ENCODE data around the gene COL16A1. TPM values are rescaled to one million over a fixed set of nuclear protein-coding genes. Genes with fewer than 3 reads are reported as not detected.

The COL16A1 gene
- total and polyA plus RNA-seq, 7 donors = 4.6 to 271 (median 43.1) TPM

DNA sequence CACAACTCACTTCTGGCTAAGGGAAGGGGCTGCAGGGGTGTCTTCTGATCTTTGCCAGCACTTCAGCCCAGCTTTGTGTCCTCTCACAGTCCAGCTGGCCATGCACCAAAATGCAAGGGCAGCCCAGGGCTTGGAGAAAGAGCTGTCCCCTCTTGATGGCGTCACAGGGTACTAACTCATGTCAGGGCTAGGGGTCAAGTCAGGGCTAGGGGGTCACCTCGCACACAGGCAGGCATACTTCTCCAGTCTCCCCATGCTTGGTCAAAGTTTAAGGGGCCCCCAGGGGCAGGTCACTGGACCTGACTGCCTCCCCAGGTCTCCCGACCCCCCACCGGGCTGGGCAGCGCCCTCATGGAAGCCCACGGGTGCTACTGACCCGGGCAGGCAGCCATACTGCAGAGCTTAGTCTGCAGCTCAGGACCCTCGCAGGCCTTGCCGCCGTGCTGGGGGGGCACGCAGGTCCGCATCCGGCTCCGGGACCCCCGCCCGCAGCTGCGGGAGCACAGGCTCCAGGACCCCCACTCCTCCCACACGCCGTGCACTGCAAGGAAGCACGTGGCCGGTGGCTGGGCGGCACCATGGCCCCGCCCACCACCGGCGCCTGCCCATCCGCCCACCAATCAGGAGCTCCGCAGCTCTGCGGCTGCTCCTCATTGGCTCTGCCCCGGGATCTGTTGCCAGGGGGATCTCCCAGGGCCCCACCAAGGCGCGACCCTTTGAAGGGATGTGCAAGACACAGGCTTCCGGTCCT, 38.8 kb upstream of the COL16A1 start:
- intact Hi-C loops (cut with DNase I) = no loop called here
- Histone ChIP-seq H3K27ac (no peak overlapping the region), H3K4me1 (no peaks in the 10 kb centered on the region), H3K9me3 (no peaks in the 10 kb centered on the region), H3K36me3 (no peaks in the 10 kb centered on the region), H3K4me3 (no peak overlapping the region), H3K27me3 (no peaks in the 10 kb centered on the region)
- TF ChIP-seq EP300 (IDR thresholded peaks at IDR 0.05) (no peak), POLR2A (IDR thresholded peaks at IDR 0.05) (no peak), POLR2AphosphoS5 (IDR thresholded peaks at IDR 0.05) (no peak)
- TF ChIP-seq, protein P1, sequence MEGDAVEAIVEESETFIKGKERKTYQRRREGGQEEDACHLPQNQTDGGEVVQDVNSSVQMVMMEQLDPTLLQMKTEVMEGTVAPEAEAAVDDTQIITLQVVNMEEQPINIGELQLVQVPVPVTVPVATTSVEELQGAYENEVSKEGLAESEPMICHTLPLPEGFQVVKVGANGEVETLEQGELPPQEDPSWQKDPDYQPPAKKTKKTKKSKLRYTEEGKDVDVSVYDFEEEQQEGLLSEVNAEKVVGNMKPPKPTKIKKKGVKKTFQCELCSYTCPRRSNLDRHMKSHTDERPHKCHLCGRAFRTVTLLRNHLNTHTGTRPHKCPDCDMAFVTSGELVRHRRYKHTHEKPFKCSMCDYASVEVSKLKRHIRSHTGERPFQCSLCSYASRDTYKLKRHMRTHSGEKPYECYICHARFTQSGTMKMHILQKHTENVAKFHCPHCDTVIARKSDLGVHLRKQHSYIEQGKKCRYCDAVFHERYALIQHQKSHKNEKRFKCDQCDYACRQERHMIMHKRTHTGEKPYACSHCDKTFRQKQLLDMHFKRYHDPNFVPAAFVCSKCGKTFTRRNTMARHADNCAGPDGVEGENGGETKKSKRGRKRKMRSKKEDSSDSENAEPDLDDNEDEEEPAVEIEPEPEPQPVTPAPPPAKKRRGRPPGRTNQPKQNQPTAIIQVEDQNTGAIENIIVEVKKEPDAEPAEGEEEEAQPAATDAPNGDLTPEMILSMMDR (IDR thresholded peaks at IDR 0.05) = no peak
- DNase-seq = no peak
- WGBS, 2 donors = 86 to 90% methylated on average over 32 of the region's 32 CpGs

- Histone ChIP-seq H3K4me1 (no peaks in the 10 kb centered on the region), H3K4me3 (no peak overlapping the region), H3K27me3 (no peaks in the 10 kb centered on the region), H3K27ac (no peak overlapping the region), H3K9me3 (no peaks in the 10 kb centered on the region), H3K36me3 (no peaks in the 10 kb centered on the region)
- 10 to 25% methylated on average over 12 of the region's 12 CpGs for WGBS, 2 donors
- intact Hi-C loops (cut with DNase I) = no loop called here
- DNase-seq = no peak
- TF ChIP-seq POLR2AphosphoS5 (IDR thresholded peaks at IDR 0.05) (no peak), EP300 (IDR thresholded peaks at IDR 0.05) (no peak)
Measured at GRCh38 chr1:31739346-31739745, 35.5 kb upstream of the COL16A1 start.

DNA sequence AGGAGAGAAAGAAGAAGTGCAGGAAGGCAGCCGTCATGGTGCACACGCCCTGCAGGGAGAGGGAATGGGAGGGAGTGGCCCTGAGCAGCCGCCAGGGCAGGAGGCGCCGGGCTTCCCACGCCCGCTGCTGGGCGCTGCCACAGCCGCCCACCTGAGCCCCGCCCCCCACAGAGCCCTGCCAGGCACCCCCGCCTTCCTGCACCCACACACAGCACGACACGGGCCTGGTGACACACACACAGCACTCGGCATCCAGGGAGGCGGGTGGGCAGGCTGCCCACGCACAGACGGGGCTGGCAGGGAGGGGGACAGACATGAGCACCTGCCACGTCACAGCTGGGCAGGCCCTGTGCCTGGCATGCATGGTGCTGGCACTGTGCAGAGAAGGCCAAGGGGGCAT, 32.9 kb upstream of the COL16A1 start:
- no peak overlapping the region for H3K27ac ChIP-seq
- H3K4me1 ChIP-seq = peaks cover 0 to 5% (median 0%) of the 10 kb centered on the region in 4 donors
- H3K36me3 ChIP-seq = no peaks in the 10 kb centered on the region
- WGBS, 2 donors = 12 to 67% methylated on average over 18 of the region's 18 CpGs
- H3K27me3 ChIP-seq = no peaks in the 10 kb centered on the region
- intact Hi-C loops (cut with DNase I) = no loop called here
- TF ChIP-seq EP300 (IDR thresholded peaks at IDR 0.05) = no peak
- TF ChIP-seq, protein P1 (IDR thresholded peaks at IDR 0.05) = no peak
- no peak for TF ChIP-seq POLR2A (IDR thresholded peaks at IDR 0.05)
- TF ChIP-seq POLR2AphosphoS5 (IDR thresholded peaks at IDR 0.05) = no peak
- H3K4me3 ChIP-seq = no peak overlapping the region
- H3K9me3 ChIP-seq = no peaks in the 10 kb centered on the region
- DNase-seq = no peak

DNA sequence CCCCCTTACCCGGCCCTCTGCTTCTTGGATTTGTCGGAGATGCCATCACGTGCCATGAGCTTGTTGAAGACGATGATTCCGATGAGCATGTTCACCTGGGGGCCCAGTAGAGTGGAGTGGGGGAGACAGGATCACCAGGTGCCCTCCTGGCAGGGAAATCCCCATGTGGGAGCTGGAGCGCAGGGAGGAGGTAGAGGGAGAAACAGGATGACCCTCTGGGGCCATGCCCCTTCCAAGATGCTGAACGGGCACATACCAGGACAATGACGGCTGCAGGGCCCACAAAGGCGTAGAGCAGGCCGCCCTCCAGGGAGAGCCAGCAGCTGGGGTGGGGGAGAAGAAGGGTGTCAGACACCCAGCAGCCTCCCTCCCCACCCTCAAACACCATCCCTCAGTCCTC, 31.8 kb upstream of the COL16A1 start:
- peaks cover 0 to 5% (median 0%) of the 10 kb centered on the region in 4 donors for H3K4me1 ChIP-seq
- intact Hi-C loops (cut with DNase I) = no loop called here
- H3K27ac ChIP-seq = no peak overlapping the region
- H3K36me3 ChIP-seq = no peaks in the 10 kb centered on the region
- H3K4me3 ChIP-seq = no peak overlapping the region
- no peaks in the 10 kb centered on the region for H3K27me3 ChIP-seq
- no peak for TF ChIP-seq POLR2AphosphoS5 (IDR thresholded peaks at IDR 0.05)
- no peaks in the 10 kb centered on the region for H3K9me3 ChIP-seq
- no peak for DNase-seq
- 90 to 92% methylated on average over 10 of the region's 10 CpGs for WGBS, 2 donors

DNA sequence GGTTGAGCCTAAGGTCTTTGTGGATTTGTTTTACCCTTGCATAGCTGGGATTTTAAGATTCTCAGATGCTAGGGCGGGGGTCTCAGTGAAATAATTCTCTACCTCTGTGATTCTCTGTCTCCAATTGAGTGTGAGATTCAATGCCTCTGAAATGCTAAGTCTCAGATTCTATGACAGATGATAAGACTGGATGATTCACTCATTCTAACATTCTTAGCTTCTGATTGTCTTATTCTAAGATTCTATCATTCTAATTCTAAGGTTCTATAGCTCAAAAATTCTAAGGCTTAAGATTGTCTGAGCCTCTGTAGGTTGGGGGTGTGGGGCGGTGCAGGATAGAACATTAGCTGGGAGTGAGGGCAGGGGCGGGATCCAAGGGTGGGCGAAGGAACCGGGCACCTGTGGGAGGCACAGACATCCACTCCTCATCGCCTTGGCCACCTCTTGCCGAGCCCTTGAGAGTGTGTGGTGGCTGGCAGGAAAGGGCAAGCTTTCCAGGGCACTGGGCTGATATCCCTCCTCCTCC, 30.8 kb upstream of the COL16A1 start:
- H3K27ac ChIP-seq = no peak overlapping the region
- intact Hi-C loops (cut with DNase I) = no loop called here
- H3K4me1 ChIP-seq = peaks cover 0 to 5% (median 0%) of the 10 kb centered on the region in 4 donors
- no peaks in the 10 kb centered on the region for H3K27me3 ChIP-seq
- no peak for DNase-seq
- H3K4me3 ChIP-seq = no peak overlapping the region
- no peaks in the 10 kb centered on the region for H3K9me3 ChIP-seq
- WGBS, 2 donors = 88 to 90% methylated on average over 7 of the region's 7 CpGs
- no peak for TF ChIP-seq EP300 (IDR thresholded peaks at IDR 0.05)
- no peak for TF ChIP-seq POLR2A (IDR thresholded peaks at IDR 0.05)
- TF ChIP-seq, protein P1 (IDR thresholded peaks at IDR 0.05) = no peak
- TF ChIP-seq POLR2AphosphoS5 (IDR thresholded peaks at IDR 0.05) = no peak
- H3K36me3 ChIP-seq = no peaks in the 10 kb centered on the region

All from sigmoid colon (tissue), 7 donors.